Muscle of arm (tissue), 14 donors: ENCODE results near the gene BRME1. TPM values are rescaled to one million over a fixed set of nuclear protein-coding genes. Genes with fewer than 3 reads are reported as not detected.

Experiments used
- DNase-seq: peaks from one replicate; pipeline ENCODE4 v3.0.0-alpha.2; 2013
- long read RNA-seq, 11 donors: transcript quantifications; one replicate each; lab custom pipeline, GENCODE V29; 2026
- polyA plus RNA-seq, 12 donors: library from polyadenylated mRNA; unstranded; fragments of 120-200 nt; gene quantifications; one replicate each; pipeline ENCODE4 v1.2.1, GENCODE V29; 2013; ENCODE audit not compliant: insufficient read length in 12 of 12

BRME1 gene
- 10 to 100 TPM in 1 of 12 donors, 1 to 10 TPM in 10, not detected in 1; 2.1 to 24.7 (median 3.7) TPM for polyA plus RNA-seq
- long read RNA-seq, donor 1: 0 reads
- long read RNA-seq, donor 2, partial matches to known transcripts: 5 of 12 reads
- long read RNA-seq, donor 2, other reads (novel, unspliced or antisense): 7 of 12 reads
- long read RNA-seq, donor 3: 0 reads
- long read RNA-seq, donor 4, partial matches to known transcripts: 0 of 1 reads
- long read RNA-seq, donor 4, other reads (novel, unspliced or antisense): 0 of 1 reads
- long read RNA-seq, donor 5, partial matches to known transcripts: 0 of 2 reads
- long read RNA-seq, donor 5, other reads (novel, unspliced or antisense): 0 of 2 reads
- long read RNA-seq, donor 6: 0 reads
- long read RNA-seq, donor 7: 0 reads
- long read RNA-seq, donor 8, partial matches to known transcripts: 0 of 1 reads
- long read RNA-seq, donor 8, other reads (novel, unspliced or antisense): 0 of 1 reads
- long read RNA-seq, donor 9: 0 reads
- long read RNA-seq, donor 10, partial matches to known transcripts: 0 of 1 reads
- long read RNA-seq, donor 10, other reads (novel, unspliced or antisense): 0 of 1 reads
- long read RNA-seq, donor 11: 0 reads

DNA sequence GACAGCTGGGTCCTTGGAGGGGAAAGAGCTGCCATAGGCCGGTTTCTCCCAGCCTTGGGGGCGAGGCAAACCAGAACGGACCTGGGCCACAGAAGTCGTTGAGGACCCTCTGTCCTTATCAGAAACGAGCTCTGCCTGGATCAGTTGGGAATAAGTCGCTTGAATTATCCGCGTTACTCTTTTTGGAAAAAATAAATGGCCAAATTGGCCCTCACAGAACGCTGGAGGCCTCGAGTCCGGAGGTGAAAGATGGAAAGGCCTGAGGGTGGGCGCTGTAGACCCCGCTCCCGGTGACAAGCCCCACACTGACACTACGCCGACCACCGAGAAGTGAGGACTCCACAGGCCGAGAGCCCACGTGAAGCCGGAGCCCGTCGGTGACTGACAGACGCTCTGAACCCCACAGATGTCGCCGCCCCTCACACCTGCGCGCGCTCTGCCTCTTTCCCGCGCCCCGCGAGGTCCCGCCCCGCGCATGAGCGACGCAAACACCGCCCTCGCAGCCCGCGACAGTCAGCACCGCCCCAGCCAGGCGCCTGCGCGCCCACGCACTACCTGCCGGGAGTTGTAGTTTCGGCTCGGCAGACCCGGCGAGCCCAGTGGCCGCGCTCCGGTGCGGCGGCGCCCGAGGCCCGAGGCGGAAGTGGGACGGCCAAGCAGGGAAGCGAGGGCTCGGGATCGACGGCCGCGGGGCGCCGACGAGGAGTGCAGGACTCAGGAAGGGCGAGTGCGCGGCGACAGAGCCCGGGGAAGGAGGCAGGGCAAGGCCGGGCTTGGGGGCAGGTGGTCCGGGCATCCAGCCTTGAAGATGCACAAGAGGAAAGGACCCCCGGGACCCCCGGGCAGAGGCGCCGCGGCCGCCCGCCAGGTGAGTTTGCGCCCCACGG lies at the start of gene BRME1, which contains the start of gene CC2D1A:
Gene BRME1, minus strand, starts transcription at position 484 of the 887 bp plus-strand sequence. CDS start 1,225 bp downstream, outside the sequence.
Gene CC2D1A, plus strand, starts transcription at position 568 of the 887 bp plus-strand sequence. Its CDS starts 241 bp downstream, at position 809.
- peak; percentile 90 for DNase-seq

DNA sequence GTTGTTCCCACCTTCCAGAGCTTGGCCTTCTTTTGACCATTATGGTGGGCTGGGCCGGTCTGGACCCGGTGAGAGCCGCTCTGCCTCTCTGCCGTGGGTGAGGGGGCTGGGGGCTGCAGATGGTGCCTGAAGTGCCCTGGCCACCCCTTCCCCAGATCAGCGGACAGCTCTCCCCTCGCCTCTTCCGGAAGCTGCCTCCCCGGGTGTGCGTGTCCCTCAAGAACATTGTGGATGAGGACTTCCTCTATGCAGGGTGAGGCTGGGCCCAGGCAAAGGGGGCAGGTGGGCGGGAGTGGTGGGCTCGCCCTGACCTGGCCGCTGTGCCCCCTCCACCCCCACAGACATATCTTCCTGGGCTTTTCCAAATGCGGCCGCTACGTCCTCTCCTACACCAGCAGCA lies 48.3 kb upstream of the BRME1 start:
- DNase-seq: no peak

DNA sequence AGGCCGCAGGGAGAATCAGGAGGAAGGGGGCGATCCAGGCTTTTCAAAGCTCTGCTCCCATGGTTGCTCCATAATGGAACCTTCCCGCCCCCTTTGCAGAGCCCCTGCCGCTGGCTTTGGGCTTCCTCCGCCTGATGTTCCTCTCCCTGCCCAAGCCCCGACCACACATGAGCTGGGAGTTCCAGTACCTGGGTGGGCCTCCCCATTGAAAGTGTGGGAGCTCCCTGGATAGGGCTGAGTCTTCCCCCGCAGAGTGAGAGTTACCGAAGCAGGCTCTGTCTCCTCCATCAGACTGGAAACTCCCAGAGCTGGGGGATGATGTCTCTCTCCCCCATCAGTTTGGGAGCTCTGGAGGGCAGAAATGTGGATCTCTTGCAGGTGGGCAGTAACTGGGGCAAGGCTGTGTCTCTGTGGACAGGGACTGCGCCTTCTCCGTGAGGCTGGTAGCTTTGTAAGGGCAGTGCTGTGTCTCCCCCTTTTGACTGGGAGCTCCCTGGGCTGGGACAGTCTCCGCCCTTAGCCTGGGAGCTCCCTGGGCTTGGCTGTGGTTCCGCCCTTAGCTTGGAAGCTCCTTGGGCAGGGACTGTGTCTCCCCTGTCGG lies 47.1 kb upstream of the BRME1 start:
- DNase-seq: no peak

DNA sequence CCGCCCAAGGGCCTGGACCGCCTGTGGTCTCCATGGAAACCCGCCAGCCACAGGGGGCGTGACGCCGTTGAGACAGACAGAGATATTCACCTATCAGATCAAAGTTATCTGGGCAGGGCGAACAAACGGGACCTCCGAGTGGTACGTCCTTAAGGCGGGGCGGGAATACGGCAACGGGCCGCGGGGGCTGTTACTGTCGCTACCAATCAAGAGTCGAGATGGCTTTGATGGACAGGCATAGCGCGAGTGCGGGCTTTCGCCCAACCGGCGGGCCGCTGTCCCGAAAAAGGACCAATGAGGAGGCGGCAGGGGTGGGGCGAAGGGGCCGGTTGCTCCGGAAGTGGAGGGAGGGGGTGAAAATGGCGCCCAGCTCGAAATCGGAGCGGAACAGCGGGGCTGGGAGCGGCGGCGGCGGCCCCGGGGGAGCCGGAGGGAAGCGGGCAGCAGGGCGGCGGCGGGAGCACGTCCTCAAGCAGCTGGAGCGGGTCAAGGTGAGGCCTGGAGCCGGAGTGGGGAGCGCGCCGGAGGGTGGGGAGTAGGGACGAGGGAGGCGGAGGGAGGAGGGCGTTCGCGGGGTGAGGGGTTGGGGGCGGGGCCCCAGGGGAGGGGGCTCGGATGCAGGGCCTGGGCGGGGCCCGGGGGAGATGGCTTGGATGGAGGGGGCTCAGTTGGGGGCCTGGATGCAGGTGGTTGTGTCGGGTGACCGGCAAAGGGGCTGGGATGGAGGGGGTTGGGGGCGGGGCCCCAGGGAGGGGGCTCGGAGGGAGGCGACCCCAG lies 46.4 kb upstream of the BRME1 start, which contains the start of gene DCAF15:
Gene DCAF15, plus strand, starts transcription at position 356 of the 777 bp plus-strand sequence. Its CDS starts 4 bp downstream, at position 360.
- peak; percentile 99 for DNase-seq

DNA sequence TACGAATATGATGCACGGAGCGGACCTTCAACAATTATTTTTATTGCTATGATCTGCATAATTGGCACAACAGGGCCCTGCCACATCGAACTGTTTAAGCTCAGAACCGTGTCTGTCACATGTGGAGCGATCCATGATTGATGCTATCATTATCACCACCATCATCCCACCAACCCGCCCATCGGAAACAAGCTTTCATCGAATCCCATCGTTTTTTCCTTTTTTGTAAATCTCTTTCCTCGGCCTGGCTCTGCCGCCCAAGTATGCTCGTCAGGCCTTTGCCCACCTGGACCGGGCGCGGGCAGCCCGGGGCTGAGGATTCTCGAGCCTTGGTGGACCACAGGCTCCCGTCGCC lies 45.9 kb upstream of the BRME1 start:
- no peak for DNase-seq

DNA sequence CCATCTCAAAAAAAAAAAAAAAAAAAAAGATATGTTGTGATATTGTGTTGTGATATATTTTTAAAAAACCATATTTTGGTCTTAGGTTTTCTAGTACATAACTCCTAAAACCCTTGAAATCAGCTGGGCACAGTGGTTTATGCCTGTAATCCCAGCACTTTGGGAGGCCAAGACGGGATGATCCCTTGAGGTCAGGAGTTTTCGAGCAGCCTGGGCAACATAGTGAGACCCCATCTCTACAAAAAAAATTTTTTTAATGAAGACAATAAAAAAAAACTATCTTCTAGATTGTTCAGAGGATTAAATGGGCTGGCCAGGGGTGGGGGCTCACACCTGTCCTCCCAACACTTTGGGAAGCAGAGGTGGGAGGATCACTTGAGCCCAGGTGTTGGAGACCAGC lies 45.1 kb upstream of the BRME1 start:
- no peak for DNase-seq

DNA sequence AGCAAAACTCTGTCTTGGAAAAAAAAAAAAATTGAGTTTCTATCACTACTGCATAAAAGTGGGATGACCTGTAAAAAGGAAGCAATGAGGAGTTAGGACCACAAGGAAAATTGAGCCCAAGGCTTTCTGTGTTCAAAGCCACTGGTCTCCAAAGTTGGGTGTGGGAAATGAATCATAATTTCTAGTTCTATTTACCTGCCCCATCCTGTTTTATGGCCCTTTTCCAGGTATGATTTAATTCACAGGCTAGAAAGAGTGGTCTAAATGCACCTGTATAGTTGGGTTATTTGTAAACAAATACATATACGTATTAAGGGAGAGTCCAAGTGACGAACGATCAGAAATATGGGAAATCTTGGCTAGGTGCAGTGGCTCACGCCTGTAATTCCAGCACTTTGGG lies 40.5 kb upstream of the BRME1 start:
- no peak for DNase-seq

DNA sequence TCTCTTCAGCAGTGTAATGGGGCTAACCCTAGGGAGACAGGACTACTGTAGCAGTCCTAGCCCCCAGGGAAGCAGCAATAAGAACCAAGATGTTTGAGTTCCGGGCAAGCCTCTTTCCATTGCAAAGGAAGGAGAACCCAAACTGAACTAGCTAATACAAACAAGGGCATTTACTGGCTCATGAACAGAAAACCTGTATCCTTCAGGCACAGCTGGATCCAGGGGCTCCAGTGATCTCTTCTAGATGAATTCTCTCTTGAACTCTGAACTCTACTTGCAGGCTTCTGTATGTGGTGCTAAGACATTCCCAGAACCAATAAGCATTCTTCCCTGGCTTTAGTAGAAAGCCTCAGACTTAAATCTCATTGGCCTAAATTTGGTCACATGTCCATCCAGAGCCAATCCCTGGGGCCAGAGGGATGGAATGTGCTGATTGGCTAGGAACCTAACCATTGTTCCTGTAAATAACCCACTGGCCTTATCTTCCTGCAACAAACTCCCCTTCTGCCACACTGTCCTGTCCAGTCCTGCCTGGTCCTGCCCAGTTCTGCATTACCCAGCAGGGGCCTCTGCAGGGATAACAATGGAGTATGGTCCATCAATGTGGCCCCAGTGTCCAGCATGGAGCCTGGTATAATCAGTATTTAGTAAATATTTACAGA lies 36.2 kb upstream of the BRME1 start:
- DNase-seq: no peak

DNA sequence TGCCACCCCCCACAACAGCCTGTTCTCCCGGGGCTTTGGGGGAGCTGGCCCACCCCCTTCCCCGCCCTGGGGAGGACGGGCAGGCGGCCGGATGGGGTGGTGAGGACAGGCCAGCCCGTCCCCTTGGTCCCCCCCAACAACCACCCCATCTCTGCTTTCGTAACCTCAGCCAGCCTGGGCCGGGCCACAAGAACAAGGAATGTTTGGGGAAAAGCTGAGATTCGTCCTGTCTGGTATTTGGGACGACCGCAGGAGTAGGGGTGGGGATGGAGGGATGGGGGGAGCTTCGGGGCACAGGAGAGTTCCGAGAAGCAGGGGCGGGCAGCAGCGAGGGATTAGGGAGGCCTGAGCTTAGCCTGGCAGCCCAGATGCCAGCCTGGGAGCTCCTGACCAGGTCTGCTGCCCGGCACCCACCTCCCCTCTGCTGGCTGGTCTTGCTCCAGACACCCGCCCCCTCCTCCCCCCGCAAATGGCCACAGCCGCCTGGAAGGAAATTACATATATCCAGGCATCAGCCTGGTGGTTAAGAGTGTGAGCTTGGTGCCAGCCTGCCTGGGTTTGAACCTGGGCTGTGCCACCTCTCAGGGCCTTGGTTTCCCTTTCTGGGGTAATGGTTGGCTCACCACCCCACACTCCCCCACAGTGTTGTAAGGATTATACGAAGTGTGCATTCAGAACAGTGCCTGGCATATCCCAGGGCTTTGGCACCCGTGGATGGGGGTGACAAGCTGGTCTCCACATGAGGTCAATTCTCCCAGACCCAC lies 32.6 kb upstream of the BRME1 start, which contains the start of gene PODNL1:
Gene PODNL1, minus strand, starts transcription at position 117 of the 764 bp plus-strand sequence. CDS start 236 bp downstream, outside the sequence.
- DNase-seq: no peak

DNA sequence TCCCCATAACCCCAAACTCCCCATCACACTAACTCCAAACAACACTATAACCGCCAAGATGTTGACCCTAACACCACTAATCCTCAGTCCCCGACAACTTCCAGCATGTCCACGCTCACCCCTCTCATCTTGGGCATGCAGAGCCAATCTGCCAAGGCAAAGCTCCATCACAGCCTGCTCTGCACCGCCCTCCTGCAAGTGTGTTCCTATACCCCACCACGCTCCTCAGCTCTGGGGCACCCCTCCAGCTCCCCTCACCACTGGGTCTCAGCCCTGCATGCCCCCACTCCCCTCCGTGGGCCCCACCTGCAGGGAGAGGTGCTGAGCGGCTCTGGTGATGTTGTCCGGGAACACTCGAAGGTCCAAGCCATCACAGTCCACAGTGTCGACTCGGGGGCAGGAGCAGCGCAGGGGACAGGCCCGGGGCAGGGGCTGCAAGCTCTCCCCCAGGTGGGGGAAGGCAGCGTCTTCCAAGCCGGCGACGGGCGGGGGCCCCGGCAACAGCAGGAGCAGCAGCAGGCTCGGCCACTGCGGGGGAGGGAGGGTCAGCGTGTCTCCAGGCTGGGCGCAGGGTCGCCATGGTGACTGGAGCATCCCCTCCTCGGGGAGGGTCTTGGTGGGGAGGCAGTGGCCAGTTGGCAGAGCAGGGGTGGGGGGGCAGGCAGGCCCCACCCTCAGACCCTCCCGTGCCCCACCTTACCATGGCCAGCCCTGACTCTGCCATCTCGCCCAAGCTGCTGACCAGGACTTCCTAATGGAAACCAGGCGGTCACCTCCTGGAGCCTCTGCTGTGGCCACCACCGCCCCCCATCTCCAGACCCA lies 31.8 kb upstream of the BRME1 start:
- DNase-seq: no peak

DNA sequence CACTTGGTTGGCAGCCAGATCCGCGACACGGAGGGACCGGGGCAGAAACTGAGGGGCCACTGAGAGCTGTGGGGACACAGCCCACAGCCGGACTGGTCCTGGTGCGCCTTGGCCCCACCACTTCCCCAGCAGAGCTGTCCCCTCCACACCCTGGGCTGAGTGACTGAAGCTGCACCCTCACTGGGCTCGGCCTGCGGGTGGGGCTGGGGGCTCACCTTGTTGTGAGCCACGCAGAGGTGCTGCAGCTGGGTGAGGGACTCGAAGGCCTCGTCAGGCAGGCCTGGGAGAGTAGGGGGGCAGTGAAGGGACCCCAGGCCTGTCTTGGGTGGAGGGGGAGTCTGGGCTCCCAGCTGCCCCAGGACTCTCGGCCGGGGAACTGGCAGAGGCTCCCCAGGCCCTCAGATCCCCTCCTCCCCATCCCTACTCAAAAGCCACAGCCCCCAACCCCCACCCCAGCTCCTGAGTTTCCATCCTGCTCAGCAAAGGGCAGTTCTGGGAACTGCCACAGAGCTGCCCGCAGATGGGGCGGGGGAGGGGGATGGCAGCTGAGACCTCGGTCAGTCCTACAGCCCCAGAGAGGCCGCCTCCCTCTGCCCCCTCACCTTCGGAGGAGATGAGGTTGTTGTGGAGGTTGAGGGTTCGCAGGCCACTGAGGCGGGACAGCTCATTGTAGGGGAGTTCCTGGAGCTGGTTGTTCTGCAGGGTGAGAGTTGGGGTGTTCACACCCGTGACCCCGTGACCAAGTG lies 30.0 kb upstream of the BRME1 start:
- DNase-seq: no peak

DNA sequence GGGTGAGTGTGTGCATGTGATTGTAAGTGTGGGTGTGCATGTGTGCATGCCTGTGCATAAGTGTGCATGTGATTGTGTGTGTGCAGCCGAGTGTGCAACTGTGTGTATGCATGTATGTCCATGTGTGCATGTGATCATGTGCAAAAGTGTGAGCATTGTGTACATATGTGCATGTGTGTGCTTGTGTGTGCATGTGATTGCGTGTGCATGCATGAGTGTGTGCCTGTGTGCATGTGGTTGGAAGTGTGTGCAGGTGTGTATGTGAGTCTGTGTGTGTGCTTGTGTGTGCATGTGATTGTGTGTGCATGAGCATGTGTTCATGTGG lies 28.8 kb upstream of the BRME1 start:
- DNase-seq: no peak

DNA sequence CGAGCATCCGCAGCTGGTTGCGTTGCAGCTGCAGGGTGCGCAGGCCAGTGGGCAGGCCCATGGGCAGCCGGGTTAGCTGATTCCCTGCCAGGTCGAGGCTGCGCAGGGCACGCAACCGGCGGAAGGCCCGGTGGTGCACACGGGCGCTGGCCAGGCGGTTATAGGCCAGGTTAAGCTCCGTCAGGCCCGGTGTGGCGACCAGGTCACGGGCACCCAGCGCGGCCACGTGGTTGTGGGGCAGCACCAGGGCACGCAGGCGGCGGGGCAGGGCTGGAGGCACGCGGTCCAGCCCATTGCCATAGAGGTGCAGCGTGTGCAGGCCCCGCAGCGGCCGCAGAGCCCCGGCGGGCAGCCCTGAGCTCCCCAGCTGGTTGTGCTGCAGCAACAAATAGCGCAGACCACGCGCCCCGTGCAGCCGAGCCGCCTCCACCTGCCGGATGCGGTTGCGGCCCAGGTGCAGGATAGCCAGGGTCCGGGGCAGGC lies 27.0 kb upstream of the BRME1 start:
- no peak for DNase-seq

DNA sequence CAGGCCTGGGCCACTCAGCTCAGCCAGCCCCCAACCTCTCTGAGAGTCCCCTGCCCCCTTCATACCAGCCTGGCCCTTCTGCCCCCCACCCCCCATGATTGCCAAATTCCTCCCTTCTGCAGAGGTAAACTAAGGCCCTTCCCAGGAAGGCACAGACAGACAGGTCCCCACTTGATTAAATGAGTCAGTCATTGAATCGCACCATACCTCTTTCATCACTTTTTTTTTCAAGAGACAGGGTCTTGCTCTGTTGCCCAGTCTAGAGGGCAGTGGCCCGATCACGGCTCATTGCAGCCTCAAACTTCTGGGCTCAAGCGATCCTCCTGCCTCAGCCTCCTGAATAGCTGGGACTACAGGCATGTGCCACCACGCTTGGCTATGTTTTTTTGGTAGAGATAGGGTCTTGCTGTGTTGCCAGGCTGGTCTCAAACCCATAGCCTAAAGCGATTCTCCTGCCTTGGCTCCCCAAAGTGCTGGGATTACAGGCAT lies 26.3 kb upstream of the BRME1 start:
- DNase-seq: no peak

DNA sequence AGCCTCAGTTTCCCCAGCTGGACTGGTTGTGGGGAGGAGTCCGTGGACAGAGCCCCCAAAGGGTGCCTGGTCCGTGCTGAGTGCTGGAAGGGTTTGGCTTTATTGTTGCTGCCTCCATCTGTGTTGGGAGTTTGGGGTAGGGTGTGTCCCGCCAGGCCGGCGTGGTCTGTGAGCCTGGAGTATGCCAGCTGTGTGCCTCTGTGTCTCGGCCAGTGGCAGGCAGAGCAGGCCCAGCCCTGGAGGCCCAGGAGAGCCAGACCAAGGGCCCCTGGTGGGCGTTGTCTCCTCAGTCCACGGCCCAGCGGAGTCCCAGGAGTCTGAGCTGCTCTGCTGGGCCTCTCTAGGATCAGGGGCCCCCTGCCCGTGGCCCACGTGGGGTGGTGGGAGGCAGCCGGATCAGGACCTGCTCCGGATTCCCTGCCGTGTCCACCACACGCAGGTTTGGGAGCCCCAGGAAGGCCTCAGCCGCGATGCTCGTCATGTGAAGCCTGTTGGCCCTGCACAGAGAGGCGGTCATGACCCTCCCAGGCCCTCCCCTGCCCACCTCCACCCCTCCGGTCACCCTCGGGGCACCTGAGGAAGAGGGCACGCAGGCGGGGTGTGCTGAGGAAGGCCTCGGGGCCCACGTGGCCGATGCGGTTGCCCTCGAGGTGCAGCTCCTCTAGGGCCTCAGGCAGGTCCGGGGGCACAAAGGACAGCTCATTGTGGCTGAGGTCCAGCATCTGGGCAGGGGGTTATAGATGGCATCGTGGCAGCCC lies 25.7 kb upstream of the BRME1 start:
- no peak for DNase-seq

DNA sequence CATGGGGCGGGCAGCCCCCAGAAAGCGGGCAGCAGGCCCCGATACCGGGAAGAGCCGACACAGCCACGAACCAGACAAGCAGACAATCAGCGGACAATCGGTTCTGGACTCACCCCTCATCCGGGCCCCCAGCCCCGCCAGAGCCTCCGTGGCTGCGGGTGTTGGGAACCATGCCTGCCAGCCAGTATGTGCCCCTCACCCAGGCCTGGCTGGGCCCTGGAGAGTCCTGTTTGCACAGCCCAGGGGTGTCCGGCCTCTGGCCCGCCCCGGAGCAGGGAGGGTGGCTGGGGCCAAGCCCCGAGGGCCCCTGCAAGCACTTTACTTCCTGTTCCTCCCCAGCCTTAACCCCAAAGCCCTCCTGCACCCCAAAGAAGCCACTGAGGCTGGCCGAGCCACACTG lies 24.5 kb upstream of the BRME1 start:
- no peak for DNase-seq

DNA sequence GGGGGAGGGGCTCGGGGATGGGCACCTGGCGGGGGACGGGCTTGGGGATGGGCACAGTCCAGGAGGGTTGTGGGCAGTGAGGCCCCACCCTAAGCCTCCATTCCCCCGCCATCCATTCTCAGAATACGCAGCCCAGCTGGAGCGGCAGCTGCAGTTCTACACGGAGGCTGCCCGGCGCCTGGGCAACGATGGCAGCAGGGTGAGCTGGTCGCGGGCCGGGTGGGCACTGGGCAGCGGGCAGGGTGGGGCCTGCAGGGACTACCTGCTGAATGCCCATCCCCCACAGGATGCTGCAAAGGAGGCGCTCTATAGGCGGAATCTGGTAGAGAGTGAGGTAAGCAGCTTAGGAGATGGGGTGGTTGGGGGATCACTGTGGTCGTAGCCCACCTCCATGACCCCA lies 24.0 kb upstream of the BRME1 start:
- no peak for DNase-seq
